ENCODE results near the gene HS3ST3A1. TPM values are rescaled to one million over a fixed set of nuclear protein-coding genes. Genes with fewer than 3 reads are reported as not detected.

The HS3ST3A1 gene
- total and polyA plus RNA-seq, 2 of the 8 experiments (the other 6 are each of a cell fraction or from before 2014, with no cell fraction given), result 5.4 to 5.7 TPM

GRCh38 chr17:13518261-13519000 lies 83.3 kb downstream of the HS3ST3A1 start:
- H2AFZ ChIP-seq (ENCODE audit: low read length), result no peak overlapping the region
- H3K14ac ChIP-seq (ENCODE audit: insufficient read length), result no peak overlapping the region
- no peak overlapping the region for H3K23ac ChIP-seq (ENCODE audit: insufficient read length)
- no peaks in the 10 kb centered on the region for H3K9me3 ChIP-seq (ENCODE audit: insufficient read depth in 2 of 2, low read depth in 1 of 2, low read length in 1 of 2)
- no peak overlapping the region for H3K27ac ChIP-seq (ENCODE audit: low read depth, low read length)
- H2BK12ac ChIP-seq (ENCODE audit: low read depth, low read length), result no peak overlapping the region
- no peak overlapping the region for H4K5ac ChIP-seq (ENCODE audit: insufficient read length, low read depth, low read length)
- H3K4me2 ChIP-seq (ENCODE audit: insufficient read depth in 1 of 2, low read depth in 2 of 2, low read length in 2 of 2), result no peak overlapping the region
- no peaks in the 10 kb centered on the region for H4K20me1 ChIP-seq (replicated peaks in 1 of 2; ENCODE audit: control insufficient read depth in 1 of 2, insufficient read depth in 2 of 2, low read length in 2 of 2)
- ChIA-PET CTCF (ENCODE audit: partially characterized antibody) (no interaction called here), POLR2A (ENCODE audit: partially characterized antibody) (no interaction called here)
- DNase-seq (ENCODE audit: low read depth in 1 of 2, low spot score in 2 of 2) (no peak), FAIRE-seq (no peak)
- H3K27me3 ChIP-seq (replicated peaks in 1 of 4; ENCODE audit: control insufficient read depth in 3 of 4, extremely low read depth in 1 of 4, insufficient read depth in 3 of 4, low read length in 3 of 4), result no peaks in the 10 kb centered on the region
- H3K4ac ChIP-seq (replicated peaks; ENCODE audit: insufficient read length, low read depth, low read length), result no peak overlapping the region
- WGBS, 2 experiments (ENCODE audit: extremely low coverage in 1 of 2, insufficient coverage in 1 of 2, insufficient read length in 1 of 2, insufficient replicate concordance in 2 of 2, low coverage in 1 of 2, low lambda C conversion rate in 2 of 2, missing lambda C conversion rate in 1 of 2), result 92% methylated on average over 2 of the region's 2 CpGs; no CpG with 5 or more reads in 1 of the 2 experiments
- no peak overlapping the region for H2BK5ac ChIP-seq (ENCODE audit: low read depth, low read length)
- no peak overlapping the region for H2BK120ac ChIP-seq (replicated peaks; ENCODE audit: low read depth, low read length)
- H2BK20ac ChIP-seq (ENCODE audit: low read length), result no peak overlapping the region
- H3K4me1 ChIP-seq (replicated peaks in 1 of 4; ENCODE audit: control insufficient read depth in 3 of 4, insufficient read depth in 4 of 4, low read length in 3 of 4), result no peaks in the 10 kb centered on the region
- no peak overlapping the region for H4K91ac ChIP-seq (replicated peaks; ENCODE audit: insufficient read length, low read length)
- no peaks in the 10 kb centered on the region; a peak in 1 of 8 replicates for H3K36me3 ChIP-seq (ENCODE audit: control insufficient read depth in 2 of 4, insufficient read depth in 4 of 4, low read length in 3 of 4)
- H3K23me2 ChIP-seq (ENCODE audit: low read depth, low read length), result no peaks in the 10 kb centered on the region
- no peak overlapping the region for H2BK15ac ChIP-seq (ENCODE audit: low read length)
- TF ChIP-seq, protein P1, sequence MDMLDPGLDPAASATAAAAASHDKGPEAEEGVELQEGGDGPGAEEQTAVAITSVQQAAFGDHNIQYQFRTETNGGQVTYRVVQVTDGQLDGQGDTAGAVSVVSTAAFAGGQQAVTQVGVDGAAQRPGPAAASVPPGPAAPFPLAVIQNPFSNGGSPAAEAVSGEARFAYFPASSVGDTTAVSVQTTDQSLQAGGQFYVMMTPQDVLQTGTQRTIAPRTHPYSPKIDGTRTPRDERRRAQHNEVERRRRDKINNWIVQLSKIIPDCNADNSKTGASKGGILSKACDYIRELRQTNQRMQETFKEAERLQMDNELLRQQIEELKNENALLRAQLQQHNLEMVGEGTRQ (IDR thresholded peaks at IDR 0.05; ENCODE audit: low read length), result no peak
- TF ChIP-seq JUN (IDR thresholded peaks at IDR 0.05; ENCODE audit: low read depth, low read length) (no peak), TAF1 (IDR thresholded peaks at IDR 0.05; ENCODE audit: low read depth, low read length) (no peak), CREB1 (IDR thresholded peaks at IDR 0.05) (no peak), JUND (IDR thresholded peaks at IDR 0.05; ENCODE audit: low read length) (no peak)
- TF ChIP-seq, protein P2, sequence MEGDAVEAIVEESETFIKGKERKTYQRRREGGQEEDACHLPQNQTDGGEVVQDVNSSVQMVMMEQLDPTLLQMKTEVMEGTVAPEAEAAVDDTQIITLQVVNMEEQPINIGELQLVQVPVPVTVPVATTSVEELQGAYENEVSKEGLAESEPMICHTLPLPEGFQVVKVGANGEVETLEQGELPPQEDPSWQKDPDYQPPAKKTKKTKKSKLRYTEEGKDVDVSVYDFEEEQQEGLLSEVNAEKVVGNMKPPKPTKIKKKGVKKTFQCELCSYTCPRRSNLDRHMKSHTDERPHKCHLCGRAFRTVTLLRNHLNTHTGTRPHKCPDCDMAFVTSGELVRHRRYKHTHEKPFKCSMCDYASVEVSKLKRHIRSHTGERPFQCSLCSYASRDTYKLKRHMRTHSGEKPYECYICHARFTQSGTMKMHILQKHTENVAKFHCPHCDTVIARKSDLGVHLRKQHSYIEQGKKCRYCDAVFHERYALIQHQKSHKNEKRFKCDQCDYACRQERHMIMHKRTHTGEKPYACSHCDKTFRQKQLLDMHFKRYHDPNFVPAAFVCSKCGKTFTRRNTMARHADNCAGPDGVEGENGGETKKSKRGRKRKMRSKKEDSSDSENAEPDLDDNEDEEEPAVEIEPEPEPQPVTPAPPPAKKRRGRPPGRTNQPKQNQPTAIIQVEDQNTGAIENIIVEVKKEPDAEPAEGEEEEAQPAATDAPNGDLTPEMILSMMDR (IDR thresholded peaks at IDR 0.05; ENCODE audit: control extremely low read depth in 1 of 3, insufficient read depth in 1 of 3, low read depth in 1 of 3, low read length in 3 of 3), result no peak
- no peak overlapping the region for H3K56ac ChIP-seq (replicated peaks; ENCODE audit: insufficient read length, low read depth, low read length)
- no peaks in the 10 kb centered on the region for H3K79me1 ChIP-seq (ENCODE audit: low read depth, low read length)
- H3K18ac ChIP-seq (ENCODE audit: extremely low read depth, low read length), result no peak overlapping the region
- H2AK5ac ChIP-seq (ENCODE audit: low read depth, low read length), result no peak overlapping the region
- H4K8ac ChIP-seq (ENCODE audit: extremely low read depth, insufficient read depth, low read length), result no peak overlapping the region
- H3K79me2 ChIP-seq (ENCODE audit: control insufficient read depth in 1 of 2, insufficient read depth in 2 of 2, low read length in 2 of 2), result no peaks in the 10 kb centered on the region
- no peak overlapping the region for H3K9ac ChIP-seq (replicated peaks in 1 of 4; ENCODE audit: extremely low read depth in 1 of 4, low read depth in 3 of 4, low read length in 3 of 4)
- no peak overlapping the region for H3K4me3 ChIP-seq (ENCODE audit: extremely low read depth in 1 of 4, insufficient read depth in 2 of 4, low read depth in 3 of 4, low read length in 4 of 4)
